ENCODE results near the gene SLC47A1.
"Not testable (repeated sequence)": the region's sequence is repeated elsewhere in the genome, so short reads cannot be mapped to it uniquely, and the experiment has no call there.

DNA sequence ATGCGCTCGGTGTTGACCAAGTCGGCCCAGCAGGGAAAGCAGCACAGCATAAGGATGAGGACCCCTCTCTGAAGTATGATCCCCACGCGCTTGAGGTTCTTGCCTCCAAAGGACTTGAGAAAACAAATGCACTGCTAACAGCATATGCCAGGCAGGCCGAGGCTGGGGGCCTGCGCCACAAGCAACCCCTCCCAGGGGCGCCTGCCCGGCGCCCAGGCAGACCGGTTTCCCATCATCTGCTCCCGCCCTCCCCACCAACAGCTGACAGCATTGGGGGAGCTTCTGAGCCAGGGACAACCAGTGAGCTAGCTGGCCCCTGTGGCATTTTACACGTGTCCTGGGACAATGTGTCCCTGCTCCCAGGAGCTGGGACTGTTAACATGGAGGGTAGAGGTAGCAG is 48.5 kb downstream of the SLC47A1 start:
- not testable (repeated sequence) for TF ChIP-seq CTCF (conservative IDR thresholded peaks at IDR 0.05; ENCODE audit: low read length); EZH2phosphoT487 (IDR thresholded peaks at IDR 0.05; ENCODE audit: borderline replicate concordance)

All from Loucy (cell line).